Activated CD8-positive, alpha-beta memory T cell treated with anti-CD3 and anti-CD28 coated beads for 48 hours (primary cell): ENCODE data around the gene EPS8.

Source experiments
- DNase-seq, 3 experiments: peaks; one replicate each; pipeline ENCODE4 v3.0.0-alpha.2; 2020; ENCODE audit warnings: low read depth in 2 of 3, low spot score in 2 of 3

EPS8 gene

DNA sequence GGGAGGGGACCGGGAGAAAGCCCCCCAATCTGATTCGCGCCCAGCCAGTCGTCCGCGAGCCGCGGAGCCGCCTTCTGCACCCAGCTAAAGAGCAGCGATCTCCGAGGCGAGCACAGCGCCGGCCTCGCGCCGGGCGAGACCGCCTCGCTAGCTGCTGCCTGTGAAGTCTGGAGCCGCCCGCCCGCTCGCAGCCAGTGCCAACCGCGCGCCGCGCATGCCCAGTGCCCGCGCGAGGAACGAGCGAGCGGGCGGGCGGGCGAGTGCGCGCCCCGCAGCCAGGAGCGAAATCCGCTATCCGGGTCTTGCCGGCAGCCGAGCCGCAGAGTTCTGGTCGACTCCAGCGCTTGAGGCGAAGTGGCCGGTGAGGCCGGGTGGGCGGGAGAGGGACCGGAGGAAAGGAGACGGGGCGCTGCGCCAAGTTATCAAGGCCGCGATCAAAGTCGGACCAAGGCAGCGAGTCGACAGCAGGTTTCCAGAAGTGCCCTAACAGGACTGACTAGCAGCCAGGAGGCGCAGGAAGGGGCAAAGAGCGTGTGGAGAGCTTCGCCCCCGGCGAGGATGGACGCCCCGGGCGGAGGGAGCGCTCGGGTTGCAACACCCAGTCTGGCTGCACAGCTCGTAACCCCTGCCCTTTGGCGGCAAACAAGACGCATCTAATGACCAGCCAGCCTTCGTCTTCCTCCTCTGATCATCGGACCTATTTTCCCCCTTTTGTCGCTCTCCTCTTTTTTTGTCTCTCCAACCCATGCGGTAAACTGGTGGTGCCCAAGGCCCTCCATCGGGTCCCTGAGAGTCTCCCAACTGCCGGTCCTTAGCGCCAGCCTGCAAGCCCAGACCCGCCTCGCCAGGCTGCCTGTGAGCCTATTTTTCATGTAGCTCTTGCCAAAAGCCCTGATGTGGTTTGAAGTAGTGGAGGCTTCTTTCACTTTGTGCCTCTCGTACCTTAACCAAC is at the start of gene EPS8:
Gene EPS8, minus strand, starts transcription at position 169 of the 952 bp plus-strand sequence. CDS start 106,437 bp downstream, outside the sequence.
- peak; percentile 70 to 77 (median 75) for DNase-seq

DNA sequence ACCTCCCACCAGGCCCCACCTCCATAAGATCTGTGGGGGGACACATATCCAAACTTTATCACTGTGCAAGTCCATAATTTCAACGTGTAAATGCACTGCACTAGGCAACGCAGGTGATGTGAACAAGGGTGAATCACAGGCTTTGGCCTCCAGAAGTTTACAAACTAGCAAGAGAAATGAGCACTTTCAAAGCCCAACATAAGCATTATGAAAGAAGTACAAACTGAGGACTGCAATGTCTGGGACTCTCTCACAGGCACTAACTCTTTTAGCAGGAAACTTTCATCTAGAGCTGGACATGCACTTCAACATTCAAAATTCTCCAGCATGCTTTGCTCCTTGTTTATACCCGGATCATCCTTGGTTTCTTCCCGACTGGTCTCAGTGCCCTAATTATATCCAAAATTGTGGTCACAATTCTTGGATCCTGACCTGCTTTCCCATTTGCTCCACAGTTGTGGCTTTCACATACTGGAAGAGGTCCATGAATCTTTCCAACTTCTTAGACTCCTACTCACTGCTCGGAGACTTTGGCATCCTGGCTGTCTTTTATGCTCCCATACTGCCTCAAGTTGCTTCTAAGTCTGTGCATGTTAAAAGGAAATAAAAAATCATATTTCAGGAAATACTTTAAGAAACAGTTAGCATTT is 48.1 kb upstream of the EPS8 start:
- no peak for DNase-seq

DNA sequence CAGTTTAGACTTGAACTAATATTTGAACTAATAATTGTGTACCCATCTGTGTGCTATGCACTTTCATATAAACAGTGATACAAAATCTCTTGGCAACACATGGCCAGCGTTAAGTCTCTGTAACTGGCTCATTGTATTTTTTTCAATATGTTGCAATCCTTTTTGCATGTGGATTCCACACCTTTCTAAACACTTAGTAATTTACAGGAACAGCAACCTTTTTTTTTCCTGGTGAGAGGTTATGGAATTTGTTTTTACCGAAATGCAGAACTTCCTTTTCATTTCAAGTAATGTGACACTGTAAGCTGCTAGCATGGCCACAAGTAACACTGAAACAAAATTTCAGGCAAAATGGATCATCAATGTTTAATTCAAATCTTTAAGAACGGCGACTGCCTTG is 45.4 kb upstream of the EPS8 start:
- no peak for DNase-seq

DNA sequence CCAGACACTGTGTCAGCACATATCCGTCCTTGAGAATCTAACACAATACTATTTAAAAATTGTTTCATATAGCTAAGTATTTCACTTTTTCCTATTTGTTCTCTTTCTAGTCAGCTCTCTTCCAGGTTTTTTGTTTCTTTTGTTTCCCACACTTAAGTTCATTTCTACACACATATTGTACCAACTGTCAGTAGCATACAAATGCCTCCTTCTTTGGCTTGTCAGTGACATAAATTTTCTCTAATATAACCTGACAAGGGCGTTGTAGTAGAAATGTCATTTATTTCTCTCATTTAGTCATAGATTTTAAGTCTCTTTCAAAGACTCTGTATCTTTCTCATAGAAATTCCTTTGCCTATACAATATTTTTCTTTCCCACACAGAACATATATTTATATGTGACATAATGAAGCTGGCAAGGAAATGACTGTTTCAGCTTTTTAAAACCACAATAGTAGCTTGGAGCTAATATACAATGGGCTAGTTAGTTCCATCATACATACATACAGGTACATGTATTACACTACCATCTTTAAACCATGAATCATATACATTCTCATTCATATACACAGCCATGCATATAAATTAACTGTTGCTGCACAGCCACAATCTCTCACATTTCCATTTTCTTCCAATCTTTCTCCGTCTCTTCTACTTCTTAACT is 42.3 kb upstream of the EPS8 start:
- DNase-seq = no peak

DNA sequence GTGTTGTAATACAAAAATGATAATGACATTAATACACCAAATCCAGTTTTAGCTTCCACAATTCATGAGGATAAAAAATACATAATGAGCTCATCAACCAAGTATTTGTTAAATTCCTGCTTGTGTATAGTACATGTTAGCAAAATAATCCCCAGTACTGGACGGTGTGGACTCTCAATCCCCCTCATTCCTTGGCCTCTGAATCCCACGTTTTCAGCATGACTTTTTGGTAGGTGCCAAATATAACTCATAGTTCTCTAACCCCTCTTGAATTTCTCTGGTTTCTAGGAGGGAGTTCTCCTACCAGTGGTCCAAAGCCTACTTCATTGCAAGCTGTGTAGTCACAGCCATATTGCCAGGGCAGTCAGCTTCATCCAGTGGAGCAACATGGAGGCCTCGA is 41.4 kb upstream of the EPS8 start:
- DNase-seq = no peak

DNA sequence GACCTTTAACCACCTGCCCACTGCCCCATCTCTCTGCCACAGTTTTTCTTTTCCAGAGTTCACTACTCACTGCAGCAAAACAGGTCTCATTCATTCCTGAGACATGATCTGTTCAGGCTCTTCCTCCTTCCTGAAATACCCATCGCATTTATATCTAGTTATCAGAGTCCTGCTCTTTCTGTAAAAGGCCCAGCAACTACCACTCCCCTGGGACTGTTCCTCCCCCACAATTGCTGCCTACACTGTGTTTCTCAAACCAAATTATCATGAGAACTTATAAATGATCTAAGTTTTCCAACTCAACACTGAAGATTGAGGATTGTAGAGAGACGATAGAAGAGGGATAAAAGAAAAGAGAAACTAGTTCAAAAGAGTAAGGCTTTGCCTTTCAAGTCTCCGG is 40.8 kb upstream of the EPS8 start:
- no peak for DNase-seq

DNA sequence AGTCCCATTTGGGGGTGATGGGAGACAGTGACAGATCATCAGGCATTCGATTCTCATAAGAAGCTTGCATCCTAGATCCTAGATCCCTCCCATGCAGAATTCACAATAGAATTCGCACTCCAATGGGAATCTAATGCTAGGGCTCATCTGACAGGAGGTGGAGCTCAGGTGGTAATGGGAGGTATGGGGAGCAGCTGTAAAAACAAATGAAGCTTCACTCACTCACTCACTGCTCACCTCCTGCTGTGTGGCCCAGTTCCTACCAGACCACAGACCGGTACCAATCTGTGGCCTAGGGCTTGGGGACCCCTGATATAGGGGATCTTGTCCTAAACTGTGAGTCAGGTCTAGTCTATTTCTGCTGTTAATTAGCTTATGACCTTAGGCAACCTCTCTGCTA is 40.1 kb upstream of the EPS8 start:
- no peak for DNase-seq

DNA sequence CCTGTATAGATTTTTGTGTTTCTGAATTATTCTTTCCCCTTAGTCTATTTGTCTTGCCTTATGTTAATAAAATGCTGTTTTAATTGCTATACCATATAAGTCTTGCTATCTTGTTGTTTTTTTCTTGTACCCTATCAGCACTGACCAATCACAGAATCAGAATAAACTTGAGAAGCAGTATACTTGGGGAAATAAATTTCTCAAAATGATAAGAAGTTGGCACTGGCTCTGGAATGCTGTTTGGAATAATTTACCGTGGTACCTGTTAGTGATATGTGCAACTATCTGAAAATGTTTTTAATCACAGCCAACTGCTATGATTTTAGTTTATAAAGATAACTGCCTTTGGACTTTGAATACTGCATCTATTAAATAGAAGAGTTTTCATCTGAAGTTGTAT is 37.9 kb upstream of the EPS8 start:
- no peak for DNase-seq

DNA sequence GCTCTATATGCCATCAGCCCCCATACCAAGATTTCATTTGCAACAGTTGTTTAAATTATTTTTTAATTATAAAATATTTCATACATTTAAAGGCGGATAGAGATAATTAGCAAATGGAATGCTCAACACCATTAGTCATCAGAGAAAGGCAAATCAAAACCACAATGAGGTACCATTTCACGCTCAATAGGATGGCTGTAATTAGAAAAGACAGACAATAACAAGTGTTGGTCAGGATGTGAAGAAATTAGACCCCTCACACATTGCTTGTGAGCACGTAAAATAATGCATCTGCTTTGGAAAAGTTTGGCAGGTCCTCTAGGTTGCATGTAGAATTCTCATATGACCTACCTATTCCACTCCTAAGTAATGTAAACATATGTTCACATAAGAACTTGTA is 35.3 kb upstream of the EPS8 start:
- no peak for DNase-seq

DNA sequence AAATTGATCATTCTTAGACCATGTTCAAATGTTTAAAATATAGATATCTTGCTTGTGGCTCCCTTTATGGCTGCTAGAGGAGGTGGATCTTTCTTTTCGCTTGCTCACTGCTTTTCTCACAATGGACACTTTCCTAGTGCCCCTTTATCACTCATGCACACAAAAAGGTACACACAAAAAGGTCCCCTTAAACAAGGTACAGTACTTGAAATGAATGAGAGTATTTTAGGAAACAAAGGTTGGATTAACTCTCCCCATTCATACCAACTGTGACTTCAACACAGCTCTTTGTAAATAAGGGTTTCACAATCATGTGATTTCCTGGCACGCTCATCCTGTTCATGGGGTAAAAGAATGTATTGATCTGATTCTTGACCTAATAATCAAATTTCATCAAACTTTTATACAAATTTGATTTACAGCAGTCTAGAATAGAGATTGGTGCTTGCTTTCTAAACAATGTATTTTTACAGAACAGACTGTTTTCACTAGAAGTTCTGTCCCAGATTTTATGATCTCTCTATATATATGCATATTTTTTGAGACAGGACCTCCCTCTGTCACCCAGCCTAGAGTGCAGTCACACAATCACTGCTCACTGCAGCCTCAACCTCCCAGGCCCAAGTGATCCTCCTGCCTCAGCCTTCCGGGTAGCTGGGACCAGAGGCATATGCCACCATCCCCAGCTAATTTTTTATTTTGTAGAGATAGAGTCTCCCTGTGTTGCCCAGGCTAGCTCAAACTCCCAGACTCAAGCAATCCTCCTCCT is 34.4 kb upstream of the EPS8 start:
- no peak for DNase-seq

DNA sequence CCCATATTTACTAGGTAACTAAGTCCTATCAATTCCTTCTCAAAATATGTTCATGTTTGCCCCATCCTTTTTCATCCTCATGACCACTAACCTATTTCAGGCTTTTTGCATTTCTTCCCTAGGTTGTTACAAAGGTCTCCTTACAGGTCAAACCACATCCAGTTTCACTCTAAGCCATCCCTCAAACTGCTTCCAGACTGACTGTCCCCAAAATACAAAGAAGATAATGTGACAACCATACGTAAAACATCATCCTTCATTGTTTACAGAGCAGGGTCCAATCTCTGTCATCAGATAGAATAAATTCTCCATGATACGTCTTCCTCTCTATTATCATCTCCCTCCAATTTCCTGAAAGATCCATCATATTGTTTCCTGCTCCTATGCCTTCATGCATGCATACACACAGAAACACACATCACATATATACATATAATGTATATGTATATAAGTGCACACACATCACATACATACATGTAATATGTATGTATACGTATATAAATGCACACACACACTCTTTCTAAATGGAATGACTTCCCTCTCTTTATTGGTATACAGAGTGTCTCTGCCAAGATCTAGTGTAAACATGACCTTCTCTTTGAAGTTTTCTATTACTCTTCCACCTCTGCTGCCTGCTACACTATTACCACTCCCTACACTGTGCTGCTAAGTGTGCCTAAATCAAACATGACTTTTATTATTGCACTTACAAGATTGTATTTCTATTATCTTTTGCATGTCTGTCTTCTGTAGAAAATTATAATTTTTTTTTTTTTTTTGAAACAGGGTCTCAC is 30.7 kb upstream of the EPS8 start:
- DNase-seq = no peak

DNA sequence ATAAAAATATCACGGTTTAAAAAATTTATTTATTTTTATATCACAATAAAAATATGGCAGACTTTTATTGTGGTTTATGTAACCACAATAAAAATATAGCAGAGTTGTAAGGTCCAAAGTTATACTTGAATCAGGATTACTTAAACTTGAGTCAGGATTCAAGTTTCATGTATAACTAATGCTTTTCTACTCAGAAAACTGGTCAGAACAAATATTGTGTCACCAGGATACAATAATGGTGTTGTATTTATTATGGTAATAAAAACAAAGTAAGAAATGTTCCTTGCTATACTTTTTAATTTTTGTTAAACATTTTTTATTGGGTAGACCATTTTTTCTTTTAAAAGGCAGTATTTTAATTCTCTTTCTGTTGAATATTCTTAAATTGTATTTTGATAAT is 29.2 kb upstream of the EPS8 start:
- no peak for DNase-seq

DNA sequence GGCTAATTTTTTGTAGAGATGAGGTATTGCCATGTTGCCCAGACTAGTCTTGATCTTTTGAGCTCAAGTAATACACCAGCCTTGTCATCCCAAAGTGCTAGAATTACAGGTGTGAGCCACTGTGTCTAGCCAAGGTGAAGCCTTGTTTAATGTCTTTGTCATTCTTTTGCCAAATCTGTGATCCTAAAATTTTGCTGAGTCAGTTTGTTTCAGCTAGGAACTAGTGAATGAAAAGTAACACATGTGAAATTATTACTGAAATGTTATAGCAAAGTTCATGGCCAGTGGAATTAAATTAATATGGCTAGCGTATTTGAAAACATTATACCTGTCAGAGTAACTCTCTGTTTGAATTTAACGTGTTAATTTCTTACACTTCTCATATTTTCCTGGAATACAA is 26.5 kb upstream of the EPS8 start:
- DNase-seq = no peak

DNA sequence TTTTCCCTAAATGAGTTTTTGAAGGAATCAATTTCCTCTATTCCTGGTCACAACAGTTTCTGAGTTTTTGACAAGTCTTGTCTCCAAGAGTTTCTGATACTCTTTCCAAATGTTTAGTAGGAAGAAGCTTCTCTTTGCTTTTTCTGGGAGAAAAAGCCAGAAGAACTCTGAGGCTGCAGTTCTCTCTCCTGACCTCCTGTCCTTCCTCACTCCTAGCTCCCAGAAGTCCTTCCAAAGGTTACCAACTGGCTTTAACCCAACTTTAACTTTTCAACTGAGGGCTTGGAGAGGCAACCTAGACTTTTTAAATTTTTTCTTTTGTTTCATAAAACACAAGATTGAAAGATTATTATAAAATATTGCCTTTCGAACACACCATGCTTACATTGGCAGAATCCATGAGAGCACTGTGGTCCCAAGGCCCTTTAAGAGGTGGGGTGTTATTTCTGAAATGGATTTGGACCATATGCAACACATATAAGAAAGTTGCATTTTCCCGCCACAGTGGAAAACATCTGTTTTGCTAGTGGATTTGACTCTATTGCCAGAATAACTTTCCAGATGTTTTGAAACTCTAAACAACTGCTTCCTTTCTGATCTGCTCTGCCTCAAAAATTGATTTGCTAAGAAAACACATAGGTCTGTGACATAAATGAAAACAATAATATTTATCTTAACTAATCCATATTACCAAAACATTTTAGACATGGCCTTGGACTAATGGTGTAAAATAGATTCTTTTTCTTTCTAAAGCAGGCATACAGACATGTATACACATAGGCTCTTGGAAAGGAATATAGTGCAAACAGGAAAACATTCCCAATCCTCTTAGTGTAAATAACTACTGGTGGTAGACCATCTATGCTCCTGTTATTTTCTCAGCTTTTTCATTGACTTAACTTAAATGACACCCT is 22.3 kb upstream of the EPS8 start:
- DNase-seq = no peak

DNA sequence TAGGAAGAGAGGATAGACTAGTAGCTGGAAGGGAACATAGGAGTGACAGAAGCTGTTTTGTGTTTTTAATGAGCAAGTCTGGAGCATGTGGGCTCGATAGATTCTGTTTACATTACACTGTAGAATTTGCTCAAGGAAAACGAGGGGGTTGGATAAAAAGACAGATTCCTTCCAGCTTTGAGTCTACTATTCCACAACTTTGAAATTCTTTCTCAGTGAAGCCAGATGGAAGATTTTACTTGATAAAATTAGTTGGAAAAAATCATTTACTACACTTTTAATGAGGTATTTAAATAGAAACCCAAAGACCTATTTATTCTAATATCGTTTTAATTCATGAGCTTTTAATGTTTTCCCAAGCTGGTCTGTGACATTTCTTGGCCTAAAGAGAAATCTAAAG is 19.5 kb upstream of the EPS8 start:
- no peak for DNase-seq

DNA sequence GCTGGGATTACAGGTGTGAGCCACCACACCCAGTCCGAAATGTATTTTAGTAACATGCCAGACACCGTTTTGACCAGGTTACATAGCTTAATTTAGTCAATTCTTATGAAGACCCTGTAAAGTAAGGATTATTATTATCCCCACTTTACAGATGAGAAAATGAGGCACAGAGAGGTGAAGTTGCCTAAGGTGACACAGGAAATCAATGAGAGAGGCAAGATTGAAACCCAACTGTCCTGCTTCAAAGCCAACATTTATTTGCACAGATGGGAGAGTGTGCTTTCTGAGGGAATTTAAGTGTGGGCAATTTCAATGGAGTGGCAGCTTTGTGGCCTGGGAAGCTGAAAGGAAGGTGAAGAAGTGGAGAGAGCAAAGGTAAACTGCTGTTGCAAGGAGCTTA is 19.1 kb upstream of the EPS8 start:
- no peak for DNase-seq

DNA sequence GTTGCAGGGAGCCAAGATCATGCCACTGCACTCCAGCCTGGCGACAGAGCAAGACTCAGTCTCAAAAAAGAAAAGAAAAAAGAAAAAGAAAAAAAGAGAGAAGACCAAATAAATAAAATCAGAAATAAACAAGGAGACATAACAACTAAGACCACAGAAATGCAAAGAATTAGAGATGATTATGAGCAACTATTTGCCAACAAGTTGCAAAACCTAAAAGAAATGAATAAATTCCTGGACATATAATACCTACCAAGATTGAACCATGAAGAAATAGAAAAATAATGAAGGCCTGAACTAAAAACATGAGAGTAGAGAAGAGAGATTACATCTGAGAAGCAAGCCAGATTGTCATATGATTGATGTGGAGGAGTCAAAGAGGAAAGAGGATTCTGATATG is 17.6 kb upstream of the EPS8 start:
- DNase-seq = no peak

DNA sequence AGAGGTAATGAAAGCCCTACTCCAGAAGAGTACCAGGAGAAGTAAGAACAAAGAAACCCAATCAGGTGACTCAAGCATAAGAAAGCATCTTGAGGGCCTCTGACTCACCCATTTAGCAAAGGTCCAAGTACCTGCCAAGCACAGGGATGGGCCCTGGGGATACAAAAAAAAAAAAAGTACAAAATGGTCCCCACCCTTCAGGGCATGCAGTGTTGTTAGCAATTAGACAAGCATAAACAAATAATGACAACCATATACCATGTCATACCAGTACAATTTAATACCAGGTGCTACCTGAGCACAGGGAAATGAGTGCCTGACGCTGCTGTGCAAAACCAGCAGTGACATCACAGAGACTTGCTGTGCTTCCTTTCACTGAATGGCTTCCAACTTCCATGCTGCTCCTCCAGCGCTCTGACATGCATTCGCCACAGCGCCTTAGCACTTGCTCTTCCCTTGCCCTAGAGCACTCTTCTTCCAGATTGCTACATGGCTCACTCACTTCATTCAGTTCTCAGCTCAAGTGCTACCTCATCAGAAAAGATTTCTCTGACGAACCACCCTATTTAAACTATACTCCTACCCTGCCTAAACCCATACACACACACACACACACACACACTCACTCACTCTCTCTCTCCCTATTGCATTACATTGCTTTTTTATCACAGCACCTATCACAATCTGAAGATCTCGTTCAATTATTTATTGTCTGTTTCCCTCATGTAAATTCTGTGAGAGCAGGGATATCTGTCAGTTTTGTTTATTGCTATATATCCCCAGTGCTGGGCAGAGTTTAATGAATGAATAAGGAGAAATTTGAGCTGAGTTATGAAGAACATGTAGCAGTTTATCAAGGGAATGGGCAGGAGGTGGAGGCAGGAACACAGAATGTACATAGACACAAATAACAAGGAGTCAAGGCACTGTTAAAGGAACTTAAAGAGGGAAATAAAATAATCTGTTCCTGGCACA is 12.9 kb upstream of the EPS8 start:
- DNase-seq = no peak
